ENCODE data around the gene BCAS3. TPM values are rescaled to one million over a fixed set of nuclear protein-coding genes. Genes with fewer than 3 reads are reported as not detected.

Gene BCAS3
- total RNA-seq, 1 experiment from 2014 or later: 26.3 TPM

DNA sequence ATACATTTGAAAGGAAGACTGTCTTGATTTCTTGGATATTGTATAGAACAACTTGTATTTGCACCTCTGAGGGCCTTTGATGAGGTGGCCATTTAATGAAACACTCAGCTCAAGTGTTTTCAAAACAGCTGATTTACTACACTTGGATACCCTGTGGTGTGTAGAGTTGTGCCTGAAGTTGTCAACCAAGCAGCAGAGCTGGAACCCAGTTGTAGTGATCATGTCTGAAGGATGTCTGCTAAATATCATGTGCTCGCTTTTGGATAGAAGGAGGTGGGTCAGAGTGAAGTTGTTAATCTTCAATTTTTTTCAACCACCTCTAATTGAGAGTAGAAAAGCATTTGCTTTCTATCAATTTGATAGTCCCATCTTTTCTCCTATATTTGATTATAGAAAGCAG, 546.1 kb downstream of the BCAS3 start:
- no TSS peak for BruUV-seq (replicated peaks)
- DNase-seq (ENCODE audit: low read depth, low spot score) (no peak), ATAC-seq (no peak)
- no peaks in the 10 kb centered on the region for H3K79me2 ChIP-seq (ENCODE audit: insufficient read depth, low read length)
- no peaks in the 10 kb centered on the region for H3K9me3 ChIP-seq (ENCODE audit: control insufficient read depth in 1 of 2, insufficient read depth in 1 of 2, low read depth in 1 of 2, low read length in 2 of 2)
- intact Hi-C loops (cut with micrococcal nuclease): no loop called here
- TF ChIP-seq POLR2AphosphoS5 (IDR thresholded peaks at IDR 0.05; ENCODE audit: low read depth, low read length) (no peak), ZNF274 (IDR thresholded peaks at IDR 0.05; ENCODE audit: low read depth, low read length) (no peak), TCF7L2 (IDR thresholded peaks at IDR 0.05; ENCODE audit: borderline replicate concordance, extremely low read depth, insufficient read depth, insufficient read length) (no peak), CEBPB (IDR thresholded peaks at IDR 0.05; ENCODE audit: low read depth) (no peak), YY1 (IDR thresholded peaks at IDR 0.05; ENCODE audit: extremely low read depth, insufficient replicate concordance, low read depth, low read length) (no peak), FOSL1 (IDR thresholded peaks at IDR 0.05; ENCODE audit: low read depth) (no peak), SP1 (IDR thresholded peaks at IDR 0.05; ENCODE audit: low read depth) (no peak), JUND (IDR thresholded peaks at IDR 0.05) (no peak), POLR2A (IDR thresholded peaks at IDR 0.05; ENCODE audit: borderline replicate concordance, extremely low read depth, insufficient read depth, insufficient read length) (no peak), ZFX (IDR thresholded peaks at IDR 0.05) (no peak), RAD21 (IDR thresholded peaks at IDR 0.05; ENCODE audit: low read depth) (no peak), ELF1 (IDR thresholded peaks at IDR 0.05; ENCODE audit: borderline replicate concordance, low read depth) (no peak)
- TF ChIP-seq, protein P1, sequence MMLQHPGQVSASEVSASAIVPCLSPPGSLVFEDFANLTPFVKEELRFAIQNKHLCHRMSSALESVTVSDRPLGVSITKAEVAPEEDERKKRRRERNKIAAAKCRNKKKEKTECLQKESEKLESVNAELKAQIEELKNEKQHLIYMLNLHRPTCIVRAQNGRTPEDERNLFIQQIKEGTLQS (IDR thresholded peaks at IDR 0.05): no peak
- TF ChIP-seq, protein P2, sequence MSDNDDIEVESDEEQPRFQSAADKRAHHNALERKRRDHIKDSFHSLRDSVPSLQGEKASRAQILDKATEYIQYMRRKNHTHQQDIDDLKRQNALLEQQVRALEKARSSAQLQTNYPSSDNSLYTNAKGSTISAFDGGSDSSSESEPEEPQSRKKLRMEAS (IDR thresholded peaks at IDR 0.05): no peak
- TF ChIP-seq, protein P3, sequence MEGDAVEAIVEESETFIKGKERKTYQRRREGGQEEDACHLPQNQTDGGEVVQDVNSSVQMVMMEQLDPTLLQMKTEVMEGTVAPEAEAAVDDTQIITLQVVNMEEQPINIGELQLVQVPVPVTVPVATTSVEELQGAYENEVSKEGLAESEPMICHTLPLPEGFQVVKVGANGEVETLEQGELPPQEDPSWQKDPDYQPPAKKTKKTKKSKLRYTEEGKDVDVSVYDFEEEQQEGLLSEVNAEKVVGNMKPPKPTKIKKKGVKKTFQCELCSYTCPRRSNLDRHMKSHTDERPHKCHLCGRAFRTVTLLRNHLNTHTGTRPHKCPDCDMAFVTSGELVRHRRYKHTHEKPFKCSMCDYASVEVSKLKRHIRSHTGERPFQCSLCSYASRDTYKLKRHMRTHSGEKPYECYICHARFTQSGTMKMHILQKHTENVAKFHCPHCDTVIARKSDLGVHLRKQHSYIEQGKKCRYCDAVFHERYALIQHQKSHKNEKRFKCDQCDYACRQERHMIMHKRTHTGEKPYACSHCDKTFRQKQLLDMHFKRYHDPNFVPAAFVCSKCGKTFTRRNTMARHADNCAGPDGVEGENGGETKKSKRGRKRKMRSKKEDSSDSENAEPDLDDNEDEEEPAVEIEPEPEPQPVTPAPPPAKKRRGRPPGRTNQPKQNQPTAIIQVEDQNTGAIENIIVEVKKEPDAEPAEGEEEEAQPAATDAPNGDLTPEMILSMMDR (IDR thresholded peaks at IDR 0.05 in 2 of 3, conservative IDR thresholded peaks at IDR 0.05 in 1 of 3; ENCODE audit: borderline replicate concordance in 1 of 3, insufficient read depth in 1 of 3, low read depth in 2 of 3, low read length in 2 of 3): no peak
- TF ChIP-seq, protein P4, sequence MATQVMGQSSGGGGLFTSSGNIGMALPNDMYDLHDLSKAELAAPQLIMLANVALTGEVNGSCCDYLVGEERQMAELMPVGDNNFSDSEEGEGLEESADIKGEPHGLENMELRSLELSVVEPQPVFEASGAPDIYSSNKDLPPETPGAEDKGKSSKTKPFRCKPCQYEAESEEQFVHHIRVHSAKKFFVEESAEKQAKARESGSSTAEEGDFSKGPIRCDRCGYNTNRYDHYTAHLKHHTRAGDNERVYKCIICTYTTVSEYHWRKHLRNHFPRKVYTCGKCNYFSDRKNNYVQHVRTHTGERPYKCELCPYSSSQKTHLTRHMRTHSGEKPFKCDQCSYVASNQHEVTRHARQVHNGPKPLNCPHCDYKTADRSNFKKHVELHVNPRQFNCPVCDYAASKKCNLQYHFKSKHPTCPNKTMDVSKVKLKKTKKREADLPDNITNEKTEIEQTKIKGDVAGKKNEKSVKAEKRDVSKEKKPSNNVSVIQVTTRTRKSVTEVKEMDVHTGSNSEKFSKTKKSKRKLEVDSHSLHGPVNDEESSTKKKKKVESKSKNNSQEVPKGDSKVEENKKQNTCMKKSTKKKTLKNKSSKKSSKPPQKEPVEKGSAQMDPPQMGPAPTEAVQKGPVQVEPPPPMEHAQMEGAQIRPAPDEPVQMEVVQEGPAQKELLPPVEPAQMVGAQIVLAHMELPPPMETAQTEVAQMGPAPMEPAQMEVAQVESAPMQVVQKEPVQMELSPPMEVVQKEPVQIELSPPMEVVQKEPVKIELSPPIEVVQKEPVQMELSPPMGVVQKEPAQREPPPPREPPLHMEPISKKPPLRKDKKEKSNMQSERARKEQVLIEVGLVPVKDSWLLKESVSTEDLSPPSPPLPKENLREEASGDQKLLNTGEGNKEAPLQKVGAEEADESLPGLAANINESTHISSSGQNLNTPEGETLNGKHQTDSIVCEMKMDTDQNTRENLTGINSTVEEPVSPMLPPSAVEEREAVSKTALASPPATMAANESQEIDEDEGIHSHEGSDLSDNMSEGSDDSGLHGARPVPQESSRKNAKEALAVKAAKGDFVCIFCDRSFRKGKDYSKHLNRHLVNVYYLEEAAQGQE (IDR thresholded peaks at IDR 0.05; ENCODE audit: low read depth): no peak
- H2AFZ ChIP-seq (ENCODE audit: low read depth, low read length, poor library complexity, severe bottlenecking): no peak overlapping the region
- no peaks in the 10 kb centered on the region for H4K20me1 ChIP-seq (ENCODE audit: insufficient read depth)
- no peaks in the 10 kb centered on the region for H3K27me3 ChIP-seq (ENCODE audit: insufficient read depth, low read length)
- POLR2A ChIA-PET: no interaction called here
- H3K4me1 ChIP-seq (ENCODE audit: control insufficient read depth in 1 of 2, insufficient read depth in 2 of 2, low read length in 2 of 2): no peaks in the 10 kb centered on the region
- no peaks in the 10 kb centered on the region for H3K9me2 ChIP-seq (ENCODE audit: insufficient read depth)
- RAD21 ChIA-PET (ENCODE audit: low non-redundant PET in 1 of 2, low total read pairs in 2 of 2, uncharacterized antibody in 2 of 2, unreplicated experiment in 2 of 2): no interaction called here
- H3K4me3 ChIP-seq (replicated peaks in 1 of 2; ENCODE audit: low read depth in 1 of 2, low read length in 2 of 2): no peak overlapping the region
- no peak overlapping the region for H3K9ac ChIP-seq (ENCODE audit: low read length)
- no peak overlapping the region for H3K4me2 ChIP-seq (ENCODE audit: low read length)
- no peaks in the 10 kb centered on the region for H3K36me3 ChIP-seq (ENCODE audit: control insufficient read depth in 1 of 2, insufficient read depth in 2 of 2, low read length in 2 of 2)
- CTCF ChIA-PET: no interaction called here
- no peak overlapping the region for H3K27ac ChIP-seq (ENCODE audit: low read depth, low read length)

Measured in HCT116 (cell line).